Parathyroid adenoma (tissue), 2 donors: ENCODE measurements around the gene LRRC8B.

Source experiments
- H2AFZ ChIP-seq: fragments of 300-600 bp; sonication (generic); one replicate; pipeline ENCODE4 v1.7.0; 2017; ENCODE audit warnings: antibody characterized with exemption, mild to moderate bottlenecking
- H3K27ac ChIP-seq: fragments of 300-600 bp; sonication (generic); one replicate; pipeline ENCODE4 v1.7.0; 2017
- H3K27me3 ChIP-seq: fragments of 300-600 bp; sonication (generic); one replicate; pipeline ENCODE4 v1.7.0; 2017; ENCODE audit warnings: low read length; ENCODE audit not compliant: control insufficient read depth, insufficient read depth
- H3K36me3 ChIP-seq: fragments of 300-600 bp; sonication (generic); one replicate; pipeline ENCODE4 v1.7.0; 2017; ENCODE audit warnings: low read length; ENCODE audit not compliant: control insufficient read depth, insufficient read depth
- H3K4me1 ChIP-seq: fragments of 300-600 bp; sonication (generic); one replicate; pipeline ENCODE4 v1.7.0; 2017; ENCODE audit warnings: control low read depth
- H3K4me2 ChIP-seq: fragments of 300-600 bp; sonication (generic); one replicate; pipeline ENCODE4 v1.7.0; 2017; ENCODE audit warnings: low read length
- H3K4me3 ChIP-seq: fragments of 300-600 bp; sonication (generic); one replicate; pipeline ENCODE4 v1.7.0; 2017; ENCODE audit warnings: low read depth, low read length
- H3K79me2 ChIP-seq: fragments of 300-600 bp; sonication (generic); one replicate; pipeline ENCODE4 v1.7.0; 2017; ENCODE audit warnings: control low read depth
- H3K9ac ChIP-seq: fragments of 300-600 bp; sonication (generic); one replicate; pipeline ENCODE4 v1.7.0; 2017; ENCODE audit warnings: mild to moderate bottlenecking
- H3K9me3 ChIP-seq: fragments of 300-600 bp; sonication (generic); one replicate; pipeline ENCODE4 v1.7.0; 2017; ENCODE audit warnings: low read length; ENCODE audit not compliant: control insufficient read depth
- TF ChIP-seq, protein P1 (sequence below): fragments of 300-600 bp; sonication (generic); IDR thresholded peaks from one replicate; pipeline ENCODE4 v1.7.0; 2017; ENCODE audit warnings: antibody characterized with exemption, mild to moderate bottlenecking
- donor health status: primary hyperparathyroidism.

LRRC8B gene

GRCh38 chr1:89599332-89599630 lies 74.7 kb downstream of the LRRC8B start:
- H3K9ac ChIP-seq, result no peak overlapping the region
- no peak overlapping the region for H3K4me2 ChIP-seq
- TF ChIP-seq, protein P1, sequence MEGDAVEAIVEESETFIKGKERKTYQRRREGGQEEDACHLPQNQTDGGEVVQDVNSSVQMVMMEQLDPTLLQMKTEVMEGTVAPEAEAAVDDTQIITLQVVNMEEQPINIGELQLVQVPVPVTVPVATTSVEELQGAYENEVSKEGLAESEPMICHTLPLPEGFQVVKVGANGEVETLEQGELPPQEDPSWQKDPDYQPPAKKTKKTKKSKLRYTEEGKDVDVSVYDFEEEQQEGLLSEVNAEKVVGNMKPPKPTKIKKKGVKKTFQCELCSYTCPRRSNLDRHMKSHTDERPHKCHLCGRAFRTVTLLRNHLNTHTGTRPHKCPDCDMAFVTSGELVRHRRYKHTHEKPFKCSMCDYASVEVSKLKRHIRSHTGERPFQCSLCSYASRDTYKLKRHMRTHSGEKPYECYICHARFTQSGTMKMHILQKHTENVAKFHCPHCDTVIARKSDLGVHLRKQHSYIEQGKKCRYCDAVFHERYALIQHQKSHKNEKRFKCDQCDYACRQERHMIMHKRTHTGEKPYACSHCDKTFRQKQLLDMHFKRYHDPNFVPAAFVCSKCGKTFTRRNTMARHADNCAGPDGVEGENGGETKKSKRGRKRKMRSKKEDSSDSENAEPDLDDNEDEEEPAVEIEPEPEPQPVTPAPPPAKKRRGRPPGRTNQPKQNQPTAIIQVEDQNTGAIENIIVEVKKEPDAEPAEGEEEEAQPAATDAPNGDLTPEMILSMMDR, result no peak
- no peak overlapping the region for H2AFZ ChIP-seq
- H3K4me3 ChIP-seq, result no peak overlapping the region
- H3K36me3 ChIP-seq, result no peaks in the 10 kb centered on the region
- peaks cover 7% of the 10 kb centered on the region for H3K4me1 ChIP-seq
- H3K9me3 ChIP-seq, result no peaks in the 10 kb centered on the region
- no peak overlapping the region for H3K27ac ChIP-seq
- H3K79me2 ChIP-seq, result no peaks in the 10 kb centered on the region
- H3K27me3 ChIP-seq, result no peaks in the 10 kb centered on the region

DNA sequence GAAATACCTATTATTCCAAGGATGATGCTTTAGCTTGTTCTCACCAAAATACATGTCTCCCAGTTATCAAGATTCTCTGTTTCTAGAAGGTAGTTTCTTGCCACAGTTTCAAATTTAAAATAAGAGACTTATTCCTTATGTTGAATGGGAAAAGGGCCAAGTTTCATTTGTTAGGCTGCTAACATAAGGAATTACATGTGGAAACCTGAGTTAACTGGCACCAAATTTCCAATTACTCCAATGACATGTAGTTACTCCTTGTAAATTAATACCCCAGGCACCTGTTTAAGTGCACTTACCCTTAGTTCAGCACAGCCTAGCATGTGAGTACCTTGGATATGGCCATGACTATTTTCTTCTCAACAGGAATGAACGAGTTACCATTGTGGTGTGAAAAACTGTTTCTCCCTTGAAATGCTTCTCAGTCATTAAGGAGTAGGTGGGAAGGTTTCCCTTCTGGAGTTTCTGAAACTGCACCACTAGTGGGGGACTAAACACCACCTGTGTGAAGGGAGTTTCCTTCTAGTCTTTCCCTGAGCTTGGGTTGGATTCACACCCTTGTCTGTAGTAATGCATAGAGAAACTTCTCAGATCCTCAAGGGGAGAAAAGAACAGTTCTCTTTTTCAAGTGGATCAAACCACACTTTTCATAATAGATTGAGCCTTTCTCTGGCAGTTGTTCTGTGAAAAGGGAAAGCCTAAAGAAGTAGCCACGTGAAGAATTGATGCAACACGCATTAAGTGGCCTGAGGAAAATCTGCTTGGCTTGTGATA lies 76.0 kb downstream of the LRRC8B start:
- H3K36me3 ChIP-seq, result no peaks in the 10 kb centered on the region
- no peak overlapping the region for H3K4me2 ChIP-seq
- H3K27me3 ChIP-seq, result no peaks in the 10 kb centered on the region
- peaks cover 8% of the 10 kb centered on the region for H3K4me1 ChIP-seq
- no peaks in the 10 kb centered on the region for H3K9me3 ChIP-seq
- H3K27ac ChIP-seq, result no peak overlapping the region
- H2AFZ ChIP-seq, result no peak overlapping the region
- TF ChIP-seq, protein P1, result no peak
- no peak overlapping the region for H3K4me3 ChIP-seq
- H3K9ac ChIP-seq, result no peak overlapping the region
- no peaks in the 10 kb centered on the region for H3K79me2 ChIP-seq

GRCh38 chr1:89602871-89603404 lies 78.3 kb downstream of the LRRC8B start:
- Histone ChIP-seq H3K27me3 (no peaks in the 10 kb centered on the region), H3K9me3 (no peaks in the 10 kb centered on the region), H3K4me1 (peaks cover 8% of the 10 kb centered on the region), H3K36me3 (no peaks in the 10 kb centered on the region), H3K9ac (no peak overlapping the region), H3K4me3 (no peak overlapping the region), H2AFZ (no peak overlapping the region), H3K79me2 (no peaks in the 10 kb centered on the region), H3K4me2 (no peak overlapping the region), H3K27ac (no peak overlapping the region)
- TF ChIP-seq, protein P1, result no peak

GRCh38 chr1:89603651-89604413 lies 79.2 kb downstream of the LRRC8B start:
- H3K36me3 ChIP-seq, result no peaks in the 10 kb centered on the region
- no peak overlapping the region for H3K4me2 ChIP-seq
- no peaks in the 10 kb centered on the region for H3K27me3 ChIP-seq
- H3K4me1 ChIP-seq, result peaks cover 8% of the 10 kb centered on the region
- H3K9me3 ChIP-seq, result no peaks in the 10 kb centered on the region
- no peak overlapping the region for H3K9ac ChIP-seq
- H3K4me3 ChIP-seq, result no peak overlapping the region
- peak overlapping the region; percentile 45 for H2AFZ ChIP-seq
- H3K79me2 ChIP-seq, result no peaks in the 10 kb centered on the region
- H3K27ac ChIP-seq, result peak overlapping the region; percentile 68
- TF ChIP-seq, protein P1, result no peak
